ENCODE measurements around the gene LRRC1. TPM values are rescaled to one million over a fixed set of nuclear protein-coding genes. Genes with fewer than 3 reads are reported as not detected.

Gene LRRC1
- total RNA-seq, 1 experiment from 2014 or later = 18.1 TPM

GRCh38 chr6:53945765-53946407, 151.1 kb downstream of the LRRC1 start:
- TF ChIP-seq EZH2phosphoT487 (IDR thresholded peaks at IDR 0.05; ENCODE audit: borderline replicate concordance, low read length) = no peak
- TF ChIP-seq, protein P1, sequence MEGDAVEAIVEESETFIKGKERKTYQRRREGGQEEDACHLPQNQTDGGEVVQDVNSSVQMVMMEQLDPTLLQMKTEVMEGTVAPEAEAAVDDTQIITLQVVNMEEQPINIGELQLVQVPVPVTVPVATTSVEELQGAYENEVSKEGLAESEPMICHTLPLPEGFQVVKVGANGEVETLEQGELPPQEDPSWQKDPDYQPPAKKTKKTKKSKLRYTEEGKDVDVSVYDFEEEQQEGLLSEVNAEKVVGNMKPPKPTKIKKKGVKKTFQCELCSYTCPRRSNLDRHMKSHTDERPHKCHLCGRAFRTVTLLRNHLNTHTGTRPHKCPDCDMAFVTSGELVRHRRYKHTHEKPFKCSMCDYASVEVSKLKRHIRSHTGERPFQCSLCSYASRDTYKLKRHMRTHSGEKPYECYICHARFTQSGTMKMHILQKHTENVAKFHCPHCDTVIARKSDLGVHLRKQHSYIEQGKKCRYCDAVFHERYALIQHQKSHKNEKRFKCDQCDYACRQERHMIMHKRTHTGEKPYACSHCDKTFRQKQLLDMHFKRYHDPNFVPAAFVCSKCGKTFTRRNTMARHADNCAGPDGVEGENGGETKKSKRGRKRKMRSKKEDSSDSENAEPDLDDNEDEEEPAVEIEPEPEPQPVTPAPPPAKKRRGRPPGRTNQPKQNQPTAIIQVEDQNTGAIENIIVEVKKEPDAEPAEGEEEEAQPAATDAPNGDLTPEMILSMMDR (conservative IDR thresholded peaks at IDR 0.05; ENCODE audit: low read depth, low read length) = no peak
- no peak for TF ChIP-seq EZH2 (IDR thresholded peaks at IDR 0.05; ENCODE audit: low read length, unreplicated experiment)
- no peaks in the 10 kb centered on the region for H3K27me3 ChIP-seq (ENCODE audit: low read length)
- H3K36me3 ChIP-seq (ENCODE audit: low read depth, low read length) = no peaks in the 10 kb centered on the region
- DNase-seq (no peak), ATAC-seq (no peak)
- H3K9ac ChIP-seq (ENCODE audit: low read length) = no peak overlapping the region
- no peak overlapping the region for H3K27ac ChIP-seq (ENCODE audit: low read length)
- H4K20me1 ChIP-seq (ENCODE audit: low read length) = no peaks in the 10 kb centered on the region
- no peak overlapping the region for H3K4me3 ChIP-seq (ENCODE audit: low read length)
- H3K4me2 ChIP-seq (ENCODE audit: low read length) = no peak overlapping the region
- no peaks in the 10 kb centered on the region for H3K4me1 ChIP-seq (ENCODE audit: insufficient read depth, low read length)
- no peak overlapping the region for H2AFZ ChIP-seq (ENCODE audit: low read length)
- ChIA-PET POLR2A (ENCODE audit: unreplicated experiment) (no interaction called here), CTCF (no interaction called here)
- H3K79me2 ChIP-seq (ENCODE audit: low read length) = no peaks in the 10 kb centered on the region
- H3K9me3 ChIP-seq (ENCODE audit: low read length) = no peaks in the 10 kb centered on the region
- H3F3A ChIP-seq (ENCODE audit: low read length, unreplicated experiment) = no peaks in the 10 kb centered on the region
- no TSS peak for BruUV-seq (replicated peaks)
- H3K9me2 ChIP-seq (replicated peaks; ENCODE audit: low read length) = no peaks in the 10 kb centered on the region
- intact Hi-C loops (cut with micrococcal nuclease) = no loop called here

GRCh38 chr6:53947780-53948179, 153.0 kb downstream of the LRRC1 start:
- H3K4me1 ChIP-seq (ENCODE audit: insufficient read depth, low read length) = no peaks in the 10 kb centered on the region
- TF ChIP-seq, protein P1 (conservative IDR thresholded peaks at IDR 0.05; ENCODE audit: low read depth, low read length) = no peak
- TF ChIP-seq EZH2phosphoT487 (IDR thresholded peaks at IDR 0.05; ENCODE audit: borderline replicate concordance, low read length) = no peak
- TF ChIP-seq EZH2 (IDR thresholded peaks at IDR 0.05; ENCODE audit: low read length, unreplicated experiment) = no peak
- no peak overlapping the region for H3K27ac ChIP-seq (ENCODE audit: low read length)
- no peaks in the 10 kb centered on the region for H3K27me3 ChIP-seq (ENCODE audit: low read length)
- H3K9ac ChIP-seq (ENCODE audit: low read length) = no peak overlapping the region
- intact Hi-C loops (cut with micrococcal nuclease) = no loop called here
- H2AFZ ChIP-seq (ENCODE audit: low read length) = no peak overlapping the region
- H3K9me3 ChIP-seq (ENCODE audit: low read length) = no peaks in the 10 kb centered on the region
- DNase-seq (no peak), ATAC-seq (no peak)
- no peak overlapping the region for H3K4me3 ChIP-seq (ENCODE audit: low read length)
- no peaks in the 10 kb centered on the region for H3K79me2 ChIP-seq (ENCODE audit: low read length)
- H4K20me1 ChIP-seq (ENCODE audit: low read length) = no peaks in the 10 kb centered on the region
- POLR2A ChIA-PET (ENCODE audit: unreplicated experiment) = no interaction called here
- H3F3A ChIP-seq (ENCODE audit: low read length, unreplicated experiment) = no peaks in the 10 kb centered on the region
- H3K9me2 ChIP-seq (replicated peaks; ENCODE audit: low read length) = no peaks in the 10 kb centered on the region
- no TSS peak for BruUV-seq (replicated peaks)
- H3K4me2 ChIP-seq (ENCODE audit: low read length) = no peak overlapping the region
- CTCF ChIA-PET = interaction anchor here (0.7 kb wide), 1 partner anchor 8 kb away, joined by 3 read pairs; no protein-coding TSS in a partner anchor
- H3K36me3 ChIP-seq (ENCODE audit: low read depth, low read length) = no peaks in the 10 kb centered on the region

DNA sequence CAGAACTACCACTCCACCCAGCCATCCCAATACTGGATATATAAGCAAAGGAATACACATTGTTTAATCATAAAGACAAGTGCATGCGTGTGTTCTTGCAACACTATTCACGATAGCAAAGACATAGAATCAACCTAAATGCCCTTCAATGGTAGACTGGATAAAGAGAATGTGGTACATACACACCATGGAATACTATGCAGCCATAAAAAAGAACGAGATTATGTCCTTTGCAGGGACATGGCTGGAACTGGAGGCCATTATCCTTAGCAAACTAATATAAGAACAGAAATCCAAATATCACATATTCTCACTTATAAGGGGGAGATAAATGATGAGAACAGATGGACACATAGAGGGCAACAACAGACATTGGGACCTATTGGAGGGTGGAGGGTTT, 156.6 kb downstream of the LRRC1 start:
- Histone ChIP-seq H3K79me2 (ENCODE audit: low read length) (no peaks in the 10 kb centered on the region), H3K27me3 (ENCODE audit: low read length) (no peaks in the 10 kb centered on the region), H3K9me3 (ENCODE audit: low read length) (no peaks in the 10 kb centered on the region), H2AFZ (ENCODE audit: low read length) (no peak overlapping the region), H3K9ac (ENCODE audit: low read length) (no peak overlapping the region), H3K4me3 (ENCODE audit: low read length) (no peak overlapping the region), H3K4me1 (ENCODE audit: insufficient read depth, low read length) (0 out of 2 replicates have a peak, but pooled peaks cover 4% of the 10 kb centered on the region), H3K4me2 (ENCODE audit: low read length) (no peak overlapping the region), H4K20me1 (ENCODE audit: low read length) (no peaks in the 10 kb centered on the region), H3K27ac (ENCODE audit: low read length) (no peak overlapping the region), H3K9me2 (replicated peaks; ENCODE audit: low read length) (no peaks in the 10 kb centered on the region), H3F3A (ENCODE audit: low read length, unreplicated experiment) (no peaks in the 10 kb centered on the region), H3K36me3 (ENCODE audit: low read depth, low read length) (no peaks in the 10 kb centered on the region)
- no TSS peak for BruUV-seq (replicated peaks)
- ATAC-seq = no peak
- intact Hi-C loops (cut with micrococcal nuclease) = no loop called here
- TF ChIP-seq, protein P1 (conservative IDR thresholded peaks at IDR 0.05; ENCODE audit: low read depth, low read length) = no peak
- TF ChIP-seq EZH2 (IDR thresholded peaks at IDR 0.05; ENCODE audit: low read length, unreplicated experiment) = no peak
- TF ChIP-seq EZH2phosphoT487 (IDR thresholded peaks at IDR 0.05; ENCODE audit: borderline replicate concordance, low read length) = no peak
- DNase-seq = no peak
- POLR2A ChIA-PET (ENCODE audit: unreplicated experiment) = no interaction called here
- CTCF ChIA-PET = no interaction called here

All from PC-3 (cell line).